Testis (tissue), 3 donors: ENCODE results near the gene PRF1. TPM values are rescaled to one million over a fixed set of nuclear protein-coding genes. Genes with fewer than 3 reads are reported as not detected.

Experiments used
- DNase-seq: peaks from one replicate; pipeline ENCODE4 v3.0.0-alpha.2; 2019
- H3K27ac ChIP-seq, 2 donors: fragments of 200-600 bp; sonication (generic); one replicate each; pipeline ENCODE4 v1.5.1; 2019
- H3K27me3 ChIP-seq: fragments of 200-600 bp; sonication (generic); one replicate; pipeline ENCODE4 v1.5.1; 2019
- H3K36me3 ChIP-seq: fragments of 200-600 bp; sonication (generic); one replicate; pipeline ENCODE4 v1.5.1; 2017; ENCODE audit warnings: low read depth; ENCODE audit errors: missing control alignments
- H3K4me1 ChIP-seq: fragments of 200-600 bp; sonication (generic); one replicate; pipeline ENCODE4 v1.5.1; 2019
- H3K4me3 ChIP-seq, 2 donors: fragments of 200-600 bp; sonication (generic); one replicate each; pipeline ENCODE4 v1.5.1; 2017 to 2019
- H3K9me3 ChIP-seq: fragments of 200-600 bp; sonication (generic); one replicate; pipeline ENCODE4 v1.5.1; 2017
- POLR2A ChIP-seq: fragments of 450-650 bp; IDR thresholded peaks from one replicate; pipeline ENCODE4 v1.6.1; 2017; ENCODE audit warnings: antibody characterized with exemption, mild to moderate bottlenecking, moderate library complexity
- WGBS, 2 donors: methylation state at CpG; one replicate each; pipeline ENCODE4 v1.1.5; 2018; 5-methylcytosine and 5-hydroxymethylcytosine counted together
- intact Hi-C: fragments of 100-400 bp; cut with DNase I; formaldehyde crosslinking; loops from one replicate; pipeline ENCODE4 v1.15.1; 2023; ENCODE audit warnings: low total_unique reads
- polyA plus RNA-seq: library from polyadenylated mRNA; stranded (reverse); fragments of 350-450 nt; fragmentation: Illumina TruSeq; extraction: RNeasy Lipid Tissue Mini Kit (QIAGEN cat#74804); gene quantifications from one replicate; pipeline ENCODE4 v1.2.3, GENCODE V29; 2014; ENCODE audit warnings: low read depth, low replicate concordance; ENCODE audit not compliant: insufficient read depth
- total RNA-seq, 2 donors: library from RNA; depleted of rRNA; stranded (reverse); fragments of >200 nt; gene quantifications; one replicate each; pipeline ENCODE4 v1.2.3, GENCODE V29; 2016
- TF ChIP-seq, protein P1 (sequence below), 3 experiments: fragments of 450-650 bp in 2 of 3; fragments of 200-600 bp in 1 of 3; sonication (generic) in 1 of 3; IDR thresholded peaks; one replicate each; pipeline ENCODE4 v1.5.1; 2016 to 2019; ENCODE audit warnings: antibody characterized with exemption in 3 of 3, mild to moderate bottlenecking in 2 of 3, moderate library complexity in 1 of 3

PRF1 gene
- total and polyA plus RNA-seq, 3 donors from 2014 or later, result 0.55 to 2.2 (median 1.8) TPM

DNA sequence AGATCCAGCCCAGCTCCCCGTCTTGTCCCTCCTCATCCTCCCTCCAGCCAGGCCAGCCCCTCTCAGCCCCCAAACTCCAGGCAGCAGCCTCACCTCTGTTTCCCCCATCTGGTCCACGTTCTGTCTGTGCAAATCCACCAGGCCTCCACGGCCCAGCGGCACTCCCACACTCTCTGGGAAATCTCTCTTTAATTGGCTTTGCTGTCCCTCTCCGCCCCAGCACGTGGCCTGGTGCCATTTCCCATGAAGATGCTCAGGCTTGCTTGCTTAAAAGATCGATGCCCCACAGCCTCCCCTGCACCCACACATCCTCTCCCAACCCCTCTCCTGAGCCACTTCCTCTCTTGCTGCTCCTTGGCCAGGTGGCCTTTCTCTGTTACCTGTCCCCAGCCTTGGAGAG is 39.3 kb downstream of the PRF1 start:
- Histone ChIP-seq H3K9me3 (no peaks in the 10 kb centered on the region), H3K27ac (peak overlapping the region in 1 of 2 donors; percentile 30), H3K4me3 (no peak overlapping the region), H3K27me3 (no peaks in the 10 kb centered on the region), H3K4me1 (peaks cover 14% of the 10 kb centered on the region), H3K36me3 (no peaks in the 10 kb centered on the region)
- 58 to 68% methylated on average over 7 of the region's 7 CpGs for WGBS, 2 donors
- DNase-seq, result no peak
- intact Hi-C loops, result no loop called here
- TF ChIP-seq, protein P1, sequence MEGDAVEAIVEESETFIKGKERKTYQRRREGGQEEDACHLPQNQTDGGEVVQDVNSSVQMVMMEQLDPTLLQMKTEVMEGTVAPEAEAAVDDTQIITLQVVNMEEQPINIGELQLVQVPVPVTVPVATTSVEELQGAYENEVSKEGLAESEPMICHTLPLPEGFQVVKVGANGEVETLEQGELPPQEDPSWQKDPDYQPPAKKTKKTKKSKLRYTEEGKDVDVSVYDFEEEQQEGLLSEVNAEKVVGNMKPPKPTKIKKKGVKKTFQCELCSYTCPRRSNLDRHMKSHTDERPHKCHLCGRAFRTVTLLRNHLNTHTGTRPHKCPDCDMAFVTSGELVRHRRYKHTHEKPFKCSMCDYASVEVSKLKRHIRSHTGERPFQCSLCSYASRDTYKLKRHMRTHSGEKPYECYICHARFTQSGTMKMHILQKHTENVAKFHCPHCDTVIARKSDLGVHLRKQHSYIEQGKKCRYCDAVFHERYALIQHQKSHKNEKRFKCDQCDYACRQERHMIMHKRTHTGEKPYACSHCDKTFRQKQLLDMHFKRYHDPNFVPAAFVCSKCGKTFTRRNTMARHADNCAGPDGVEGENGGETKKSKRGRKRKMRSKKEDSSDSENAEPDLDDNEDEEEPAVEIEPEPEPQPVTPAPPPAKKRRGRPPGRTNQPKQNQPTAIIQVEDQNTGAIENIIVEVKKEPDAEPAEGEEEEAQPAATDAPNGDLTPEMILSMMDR (IDR thresholded peaks at IDR 0.05), result no peak
- no peak for TF ChIP-seq POLR2A

DNA sequence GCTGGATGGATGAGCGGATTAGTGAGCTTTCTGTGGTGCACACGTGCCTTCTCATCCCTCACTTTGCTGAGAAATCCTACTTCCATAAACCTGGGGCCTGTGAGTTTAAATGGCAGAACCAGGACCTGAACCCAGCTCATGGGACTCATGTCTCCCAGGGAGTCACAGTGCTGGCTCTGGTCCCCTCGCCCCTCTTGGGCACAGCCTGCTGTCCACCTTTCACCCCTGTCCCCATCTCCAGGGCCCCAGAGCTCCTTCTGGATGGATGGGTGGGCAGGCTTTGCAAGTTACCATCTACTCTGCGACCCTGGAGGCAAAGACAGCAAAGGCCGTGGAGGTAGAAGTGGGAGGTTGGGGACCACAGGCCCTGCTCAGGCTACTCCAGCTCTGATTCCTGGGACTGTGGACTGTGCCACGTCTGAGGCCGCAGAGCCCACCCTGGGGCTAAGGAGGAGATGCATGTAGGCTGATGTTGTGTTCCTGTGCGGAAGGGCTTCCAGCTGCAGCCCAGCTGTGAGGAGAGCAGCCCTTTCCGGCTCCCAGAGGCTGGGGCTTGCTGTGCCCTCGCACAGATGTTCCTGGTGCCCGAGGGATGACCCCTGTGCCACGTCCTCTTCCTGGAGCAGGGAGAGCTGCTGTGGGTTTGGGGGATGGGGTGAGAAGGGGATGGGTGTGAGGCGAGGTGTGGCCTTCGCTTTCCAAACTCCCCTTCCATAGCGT is 40.3 kb downstream of the PRF1 start:
- no peak overlapping the region for H3K4me3 ChIP-seq
- peaks cover 22% of the 10 kb centered on the region for H3K4me1 ChIP-seq
- no peak for DNase-seq
- H3K27ac ChIP-seq, result no peak overlapping the region
- 89 to 95% methylated on average over 10 to 15 of the region's 15 CpGs for WGBS, 2 donors
- H3K36me3 ChIP-seq, result no peaks in the 10 kb centered on the region
- no peaks in the 10 kb centered on the region for H3K27me3 ChIP-seq
- no peaks in the 10 kb centered on the region for H3K9me3 ChIP-seq
- intact Hi-C loops, result no loop called here
- TF ChIP-seq, protein P1 (IDR thresholded peaks at IDR 0.05), result no peak
- no peak for TF ChIP-seq POLR2A

DNA sequence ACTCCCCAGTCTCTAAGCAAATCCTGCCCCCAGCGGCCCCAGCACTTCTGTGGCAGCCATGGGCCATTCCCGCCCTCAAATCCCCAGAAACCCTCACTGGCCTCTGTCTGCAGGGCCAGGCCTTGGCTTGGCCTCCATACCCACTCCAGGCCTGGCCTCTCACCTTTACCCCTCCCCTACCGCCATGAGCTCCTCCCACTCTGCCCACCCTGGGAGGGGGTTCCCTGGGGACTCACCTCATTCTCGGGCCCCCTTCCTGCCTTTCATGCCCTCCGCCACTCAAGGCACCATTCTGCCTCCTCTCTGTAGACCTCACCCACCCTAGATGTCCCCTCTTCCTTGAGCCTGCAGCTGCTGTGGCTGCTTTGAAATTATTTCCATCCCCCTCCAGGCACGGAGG is 41.0 kb downstream of the PRF1 start:
- intact Hi-C loops, result no loop called here
- no peaks in the 10 kb centered on the region for H3K27me3 ChIP-seq

DNA sequence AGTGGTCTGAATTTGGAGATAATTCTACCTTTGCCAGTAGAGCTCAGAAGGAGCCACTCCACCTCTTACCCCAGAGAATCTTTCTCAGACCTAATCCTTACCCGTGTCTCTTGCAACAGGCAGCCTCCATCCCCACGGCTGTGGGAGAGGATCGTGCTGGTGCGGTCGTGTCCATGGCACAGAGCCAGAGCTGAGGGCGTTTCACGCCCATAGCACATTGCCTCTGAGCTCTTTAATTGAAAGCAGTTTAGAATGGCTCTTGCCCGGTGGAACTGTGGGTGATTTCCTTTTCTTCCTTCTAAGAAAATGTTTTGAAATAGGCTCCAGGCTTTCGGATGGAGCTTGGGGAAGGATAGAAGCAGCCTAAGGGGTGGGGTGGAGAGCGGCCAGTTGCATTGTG is 41.5 kb downstream of the PRF1 start:
- Histone ChIP-seq H3K36me3 (no peaks in the 10 kb centered on the region), H3K27me3 (no peaks in the 10 kb centered on the region), H3K9me3 (no peaks in the 10 kb centered on the region), H3K27ac (peak overlapping the region; percentile 28 to 68), H3K4me1 (peaks cover 22% of the 10 kb centered on the region), H3K4me3 (no peak overlapping the region)
- TF ChIP-seq, protein P1 (IDR thresholded peaks at IDR 0.05), result no peak
- TF ChIP-seq POLR2A, result no peak
- peak; percentile 55 for DNase-seq
- intact Hi-C loops, result no loop called here
- 51 to 53% methylated on average over 10 of the region's 10 CpGs for WGBS, 2 donors

More for the DNA sequence above, 41.0 kb downstream of the PRF1 start:
- Histone ChIP-seq H3K36me3 (no peaks in the 10 kb centered on the region), H3K4me1 (peaks cover 22% of the 10 kb centered on the region), H3K4me3 (no peak overlapping the region), H3K9me3 (no peaks in the 10 kb centered on the region), H3K27ac (peak overlapping the region; percentile 28 to 68)
- WGBS, 2 donors, result 84 to 93% methylated on average over 6 of the region's 6 CpGs
- no peak for TF ChIP-seq POLR2A
- TF ChIP-seq, protein P1 (IDR thresholded peaks at IDR 0.05), result no peak
- DNase-seq, result no peak

DNA sequence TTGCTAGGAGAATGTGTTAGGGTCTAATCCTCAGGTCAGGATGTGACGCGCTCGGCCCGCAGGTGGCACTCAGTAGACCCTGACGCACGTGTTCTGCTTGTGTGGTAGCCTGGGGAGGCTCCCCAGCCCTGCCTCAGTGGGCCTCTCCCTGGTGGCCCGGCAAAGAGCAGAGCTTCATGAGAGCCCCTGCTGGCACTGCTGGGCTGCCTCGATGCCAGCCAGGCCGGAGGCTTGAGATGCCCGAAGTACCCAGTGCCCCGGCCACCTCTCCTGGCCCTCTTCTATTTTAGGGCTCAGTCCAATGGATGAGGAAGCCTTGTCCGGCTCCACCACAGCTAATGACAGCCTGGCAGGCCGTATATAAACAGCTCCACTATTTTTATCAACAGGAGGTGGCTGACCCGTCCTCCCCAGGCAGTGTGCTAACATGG is 42.0 kb downstream of the PRF1 start:
- TF ChIP-seq, protein P1 (IDR thresholded peaks at IDR 0.05), result no peak
- TF ChIP-seq POLR2A, result no peak
- Histone ChIP-seq H3K4me1 (peaks cover 22% of the 10 kb centered on the region), H3K36me3 (no peaks in the 10 kb centered on the region), H3K9me3 (no peaks in the 10 kb centered on the region), H3K4me3 (no peak overlapping the region), H3K27me3 (no peaks in the 10 kb centered on the region), H3K27ac (peak overlapping the region; percentile 28 to 68)
- 78 to 89% methylated on average over 9 to 14 of the region's 14 CpGs for WGBS, 2 donors
- intact Hi-C loops, result no loop called here
- no peak for DNase-seq
